Activated CD8-positive, alpha-beta memory T cell treated with anti-CD3 and anti-CD28 coated beads for 1 hour (primary cell): Measurements from ENCODE around the gene TBC1D14.

Experiments
- DNase-seq, 2 donors: peaks; one replicate each; pipeline ENCODE4 v3.0.0-alpha.2; 2020; ENCODE audit warnings: low read depth in 1 of 2; ENCODE audit errors: extremely low read depth in 1 of 2

TBC1D14 gene

DNA sequence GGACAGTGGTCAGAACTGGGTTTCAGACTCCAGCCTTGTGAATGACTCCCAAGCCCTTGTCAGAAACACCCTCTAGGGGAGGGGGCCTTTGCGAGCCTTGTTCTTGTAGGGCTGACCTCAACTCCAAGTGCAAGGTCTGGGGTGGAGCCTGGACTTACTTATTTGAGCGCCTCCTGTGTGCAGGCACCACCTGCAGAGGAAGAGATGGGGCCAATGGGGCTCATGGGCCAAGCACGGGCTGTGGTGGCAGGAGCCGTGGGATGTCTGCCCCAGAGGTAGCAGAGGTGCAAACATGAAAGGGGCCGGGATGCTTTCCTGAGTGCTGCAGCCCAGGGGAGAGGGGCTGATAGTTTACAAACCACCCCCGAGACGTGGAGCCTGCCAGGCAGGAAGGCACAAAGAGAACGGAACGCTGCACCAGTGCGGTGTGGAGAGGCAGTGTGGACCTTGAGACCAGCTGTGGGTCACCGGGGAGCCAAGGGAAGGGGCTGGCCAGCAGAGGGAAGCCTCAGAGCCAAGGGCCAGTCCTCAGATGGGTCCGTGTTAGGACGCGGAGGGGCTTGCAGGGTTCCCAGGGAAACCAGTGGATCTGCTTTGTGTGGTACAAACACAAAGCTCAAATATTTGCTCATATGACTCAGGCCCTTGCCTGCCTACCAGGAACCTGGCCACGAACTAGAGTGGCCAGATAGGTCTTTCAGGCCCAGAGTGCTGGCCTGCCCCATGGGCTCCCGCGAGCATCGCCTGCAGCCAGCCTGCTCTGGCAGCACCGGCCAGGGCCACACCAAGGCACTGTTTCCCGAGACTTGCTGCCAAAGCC lies 124.8 kb downstream of the TBC1D14 start:
- no peak for DNase-seq

GRCh38 chr4:7037425-7037824 lies 127.8 kb downstream of the TBC1D14 start:
- no peak for DNase-seq

- no peak for DNase-seq
These were observed 131.1 kb downstream of the TBC1D14 start for GRCh38 chr4:7040765-7041164.

DNA sequence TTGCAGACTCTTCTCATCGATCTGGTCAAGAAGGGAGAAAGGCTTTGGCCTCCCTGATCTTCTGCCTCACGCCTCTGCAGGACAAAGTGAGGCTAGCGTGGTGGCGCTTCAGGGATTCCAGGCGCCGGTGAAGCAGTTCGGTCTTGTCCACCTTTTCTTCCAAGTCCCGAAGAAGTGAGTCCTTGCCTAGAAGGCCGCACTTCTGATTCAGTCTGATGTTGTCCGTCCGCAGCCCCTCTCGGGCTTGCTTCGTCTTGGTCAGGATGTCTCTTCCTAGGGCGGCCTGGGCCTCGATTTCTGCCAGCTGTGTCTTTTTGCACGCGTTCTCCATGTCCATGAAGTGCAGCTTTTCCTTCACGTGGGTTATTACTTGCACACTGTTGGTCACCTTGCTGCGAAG lies 131.6 kb downstream of the TBC1D14 start:
- no peak for DNase-seq

- no peak for DNase-seq
These were observed 132.3 kb downstream of the TBC1D14 start for GRCh38 chr4:7041801-7042502.

DNA sequence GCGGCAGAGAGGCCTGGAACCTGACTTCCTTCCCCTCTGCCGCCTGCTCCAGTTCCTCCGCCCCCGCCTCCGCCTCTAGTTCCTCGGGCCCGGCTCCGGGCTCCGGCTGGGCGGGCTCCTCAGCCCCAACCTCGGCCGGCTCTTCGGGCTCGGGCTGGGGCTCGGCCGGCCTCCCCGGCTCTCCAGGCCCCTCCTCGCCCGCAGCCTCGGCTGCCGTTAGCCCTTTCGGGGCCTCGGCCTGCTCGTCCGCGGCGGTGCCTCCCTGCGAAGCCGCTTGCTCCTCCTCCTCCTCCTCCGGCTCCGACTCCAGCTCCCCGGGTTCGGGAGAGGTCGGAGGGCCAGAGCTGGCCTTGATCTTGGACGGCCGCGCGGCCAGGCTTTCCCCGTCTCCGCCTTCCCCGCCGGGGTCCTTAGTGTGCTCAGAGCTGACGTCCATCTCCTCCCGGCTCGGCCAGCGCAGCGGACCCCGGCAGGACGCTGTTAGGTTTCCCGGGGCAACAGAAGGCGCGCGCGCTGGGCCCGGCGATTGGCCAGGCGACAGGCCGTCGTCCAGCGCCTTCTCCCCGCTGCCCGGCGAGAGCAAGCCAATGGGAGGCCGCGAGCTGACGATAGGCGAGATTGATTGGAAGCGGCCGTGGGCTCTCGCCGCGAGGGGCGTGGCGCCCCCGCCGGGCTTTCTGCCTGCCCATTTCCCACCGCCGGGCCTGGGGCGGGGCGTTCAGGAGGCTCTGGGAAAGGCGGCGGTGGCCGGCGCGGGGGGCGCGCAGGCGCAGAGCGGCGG lies 133.1 kb downstream of the TBC1D14 start:
- DNase-seq = peak; percentile 70 to 82

- peak in 1 of 2 donors; percentile 25 for DNase-seq
These were observed 133.9 kb downstream of the TBC1D14 start, which contains the start of gene TADA2B for GRCh38 chr4:7043284-7044136. TADA2B (plus strand) TSS chr4:7043372; CDS start chr4:7043580, 208 bp downstream.

DNA sequence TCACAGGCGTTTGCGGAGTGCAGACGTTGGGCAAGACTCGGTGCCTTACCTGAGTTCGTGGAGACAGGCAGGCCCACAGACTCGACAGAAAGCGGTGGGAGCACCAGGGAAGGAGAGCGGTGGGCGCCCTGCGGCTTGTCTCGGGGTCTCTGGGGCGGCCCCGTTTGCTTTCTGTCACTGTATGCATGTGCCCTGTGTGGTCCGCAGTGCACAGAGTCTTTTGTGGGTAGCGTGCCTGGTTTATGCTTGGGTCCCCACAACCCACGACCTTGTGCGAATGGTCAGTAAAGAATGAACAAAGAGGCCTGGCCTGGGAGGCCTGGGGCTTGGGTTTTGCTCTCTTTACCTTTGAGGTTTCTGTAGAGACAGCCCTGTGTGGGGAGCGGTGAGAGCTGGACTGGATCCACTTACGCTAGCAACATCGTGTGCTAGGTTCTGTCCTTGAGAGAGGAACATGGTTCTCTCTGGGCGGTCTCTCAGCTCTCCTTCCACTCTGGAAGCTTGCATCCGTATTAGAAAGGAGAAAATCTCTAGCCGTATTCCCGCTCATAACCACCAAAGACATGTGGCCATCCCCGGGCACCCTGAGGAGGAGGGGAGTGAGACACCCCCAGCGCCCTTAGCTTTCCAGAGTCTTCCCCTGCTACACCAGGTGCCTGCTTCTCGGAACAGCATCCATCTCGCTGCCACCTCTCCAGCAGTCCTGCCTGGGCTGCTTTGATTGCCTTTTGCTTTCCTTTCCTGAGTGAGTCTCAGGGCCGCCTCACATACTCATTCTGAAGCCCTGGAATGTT lies 134.7 kb downstream of the TBC1D14 start:
- DNase-seq = no peak

DNA sequence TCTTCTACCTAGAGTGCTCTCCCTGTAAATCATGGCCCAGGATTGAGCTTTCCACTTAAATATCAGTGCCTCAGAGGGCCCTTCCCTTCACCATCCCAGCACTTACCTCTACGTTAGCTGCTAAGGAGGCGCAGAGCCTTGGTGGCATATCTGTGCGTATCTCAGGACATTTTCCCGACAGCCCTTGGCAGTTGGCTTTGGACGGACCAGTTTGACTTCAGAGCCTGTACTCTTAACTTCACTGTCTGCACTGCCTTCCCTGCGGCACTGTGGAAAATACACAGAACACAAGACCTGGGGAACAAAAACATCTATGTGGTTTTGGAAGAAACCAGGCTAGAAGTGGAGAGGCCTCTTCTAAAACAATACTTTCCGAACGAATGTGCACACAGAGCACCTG lies 135.9 kb downstream of the TBC1D14 start:
- DNase-seq = no peak

GRCh38 chr4:7045961-7046921 lies 136.6 kb downstream of the TBC1D14 start:
- no peak for DNase-seq

DNA sequence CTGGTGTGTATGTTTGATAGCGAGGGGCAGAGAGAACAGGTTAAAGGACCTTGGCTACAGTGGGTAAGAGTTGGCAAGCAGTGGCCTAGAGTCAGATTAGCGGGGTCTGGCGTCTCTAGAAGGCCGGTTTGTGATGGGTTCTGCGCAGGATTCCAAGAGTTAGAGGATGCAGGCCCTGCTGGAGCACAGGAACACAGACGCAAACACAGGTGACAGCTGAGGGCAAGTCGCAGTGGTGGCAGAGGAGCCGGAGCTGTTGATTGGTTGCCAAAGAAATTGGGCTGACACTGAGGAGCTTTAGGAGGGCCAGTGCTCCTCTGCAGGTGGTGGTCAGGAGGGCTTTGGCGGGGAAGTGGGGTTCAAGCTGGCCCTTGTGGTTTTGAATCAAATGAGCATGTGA lies 137.3 kb downstream of the TBC1D14 start:
- DNase-seq = no peak

DNA sequence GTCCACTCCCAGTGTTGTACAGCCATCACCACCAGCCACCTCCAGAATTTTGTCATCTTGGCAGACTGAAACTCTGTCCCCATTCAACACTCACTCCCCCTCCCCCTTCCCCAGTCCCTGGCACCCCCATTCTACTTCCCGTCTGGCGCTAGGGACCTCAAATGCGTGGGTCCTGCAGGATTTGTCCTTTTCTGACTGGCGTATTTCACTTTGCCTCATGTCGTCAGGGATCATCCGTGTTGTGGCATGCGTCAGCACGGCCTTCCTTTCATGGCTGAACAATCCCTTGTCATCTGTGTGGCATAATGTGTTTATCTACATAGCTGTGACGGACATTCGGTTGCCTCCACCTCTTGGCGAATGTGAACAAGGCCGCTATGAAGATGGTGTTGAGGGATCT lies 139.0 kb downstream of the TBC1D14 start:
- DNase-seq = no peak

DNA sequence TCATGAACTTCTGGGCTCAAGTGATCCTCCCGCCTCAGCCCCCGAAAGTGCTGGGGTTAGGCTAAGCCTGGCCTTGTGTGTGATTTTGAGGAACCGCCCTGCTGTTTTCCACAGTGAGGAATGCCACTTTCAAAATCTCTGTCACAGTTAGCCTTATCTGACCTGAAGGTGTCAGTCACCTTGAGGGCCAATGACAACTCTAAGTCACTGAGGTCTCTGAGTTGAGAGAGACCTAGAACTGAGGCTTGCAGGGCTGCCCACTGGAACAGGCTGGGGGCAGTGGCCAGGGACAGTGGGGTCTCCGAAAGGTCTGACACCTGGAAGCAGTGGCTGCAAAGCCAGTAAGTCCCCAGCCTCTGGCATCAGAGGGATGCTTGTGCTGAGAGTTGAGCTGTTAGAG lies 139.7 kb downstream of the TBC1D14 start:
- DNase-seq = no peak

DNA sequence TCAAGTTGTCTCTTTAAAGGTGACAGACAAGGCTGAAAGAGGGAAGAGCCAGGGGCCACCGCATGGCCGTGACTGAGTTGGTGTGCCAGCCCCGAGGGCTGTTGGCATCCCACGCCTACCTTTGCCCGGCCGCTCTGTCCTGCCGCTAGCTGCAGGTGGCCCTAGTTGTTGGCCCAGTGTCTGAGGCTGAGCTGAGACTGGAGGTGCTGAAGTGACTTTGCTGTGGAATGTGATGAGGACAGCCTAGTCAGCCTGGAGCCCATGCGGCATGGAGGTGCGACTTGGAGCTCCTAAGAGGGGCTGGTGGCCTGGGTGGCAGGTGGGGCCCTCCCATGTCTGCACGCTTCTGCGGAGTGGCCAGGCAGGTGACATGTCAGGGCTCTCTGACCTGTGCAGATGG lies 140.1 kb downstream of the TBC1D14 start:
- DNase-seq = no peak

DNA sequence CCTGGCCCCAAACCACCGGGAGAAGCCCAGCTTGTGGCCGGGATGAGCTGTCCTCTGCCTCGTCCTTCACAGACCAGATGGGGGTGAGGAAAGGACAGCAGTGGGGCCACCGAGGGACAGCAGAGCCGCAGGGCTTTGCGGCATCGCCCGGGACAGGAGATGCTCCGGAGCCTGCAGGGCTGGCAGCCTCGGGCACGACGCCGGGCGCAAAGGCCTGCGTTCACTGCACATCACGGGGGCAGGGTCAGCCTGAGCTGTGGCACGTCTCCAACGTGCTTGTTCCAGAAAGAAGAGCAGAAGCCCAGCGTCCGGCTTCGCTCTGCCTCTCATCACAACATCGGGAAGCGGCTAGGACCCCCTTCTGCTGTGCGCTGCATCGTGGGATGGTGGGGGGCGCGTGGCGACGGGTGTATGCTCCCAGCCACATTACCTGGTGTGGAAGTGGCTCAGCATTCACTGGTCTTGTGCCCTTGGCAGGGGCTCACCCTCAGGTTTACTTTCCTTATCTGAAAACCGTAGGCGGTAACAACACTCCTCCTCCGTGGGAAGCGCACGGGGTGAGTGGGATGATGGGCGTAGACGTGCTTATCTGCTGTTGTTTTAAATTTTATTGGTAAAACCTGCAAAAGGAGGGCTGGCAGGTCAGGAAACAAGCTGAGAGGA lies 141.0 kb downstream of the TBC1D14 start:
- DNase-seq = no peak

- DNase-seq = no peak
These were observed 141.5 kb downstream of the TBC1D14 start for GRCh38 chr4:7051144-7051495.

DNA sequence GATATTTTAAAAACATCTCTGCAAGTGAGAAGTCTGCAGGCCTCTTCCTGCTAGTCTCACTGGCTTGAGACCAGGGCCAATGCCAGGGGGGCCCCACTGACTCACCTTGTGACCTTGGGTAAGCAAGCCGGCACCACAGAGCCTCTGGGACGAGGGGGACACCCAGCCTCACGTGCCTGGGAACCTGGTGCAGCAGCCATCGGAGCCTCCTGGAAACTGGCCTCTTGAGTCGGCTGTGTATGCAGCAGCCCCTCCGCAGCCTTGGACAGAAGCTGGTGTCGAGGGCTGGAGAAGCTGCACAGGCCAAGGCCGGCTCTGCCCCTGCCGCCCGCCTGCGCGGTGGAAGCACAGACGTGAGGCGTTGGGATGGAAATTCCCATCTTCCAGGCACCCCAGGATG lies 142.3 kb downstream of the TBC1D14 start:
- DNase-seq = no peak

- DNase-seq = no peak
These were observed 142.7 kb downstream of the TBC1D14 start for GRCh38 chr4:7052313-7052712.
